Germinal center (tissue), 1 donor: ENCODE measurements around the gene MBD2.
"Not testable (repeated sequence)": the region's sequence is repeated elsewhere in the genome, so short reads cannot be mapped to it uniquely, and the experiment has no call there.

Source experiments
- DNase-seq: peaks from one replicate; pipeline ENCODE4 v3.0.0; 2012; ENCODE audit warnings: mixed read lengths, low spot score

The MBD2 gene, protein sequence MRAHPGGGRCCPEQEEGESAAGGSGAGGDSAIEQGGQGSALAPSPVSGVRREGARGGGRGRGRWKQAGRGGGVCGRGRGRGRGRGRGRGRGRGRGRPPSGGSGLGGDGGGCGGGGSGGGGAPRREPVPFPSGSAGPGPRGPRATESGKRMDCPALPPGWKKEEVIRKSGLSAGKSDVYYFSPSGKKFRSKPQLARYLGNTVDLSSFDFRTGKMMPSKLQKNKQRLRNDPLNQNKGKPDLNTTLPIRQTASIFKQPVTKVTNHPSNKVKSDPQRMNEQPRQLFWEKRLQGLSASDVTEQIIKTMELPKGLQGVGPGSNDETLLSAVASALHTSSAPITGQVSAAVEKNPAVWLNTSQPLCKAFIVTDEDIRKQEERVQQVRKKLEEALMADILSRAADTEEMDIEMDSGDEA

DNA sequence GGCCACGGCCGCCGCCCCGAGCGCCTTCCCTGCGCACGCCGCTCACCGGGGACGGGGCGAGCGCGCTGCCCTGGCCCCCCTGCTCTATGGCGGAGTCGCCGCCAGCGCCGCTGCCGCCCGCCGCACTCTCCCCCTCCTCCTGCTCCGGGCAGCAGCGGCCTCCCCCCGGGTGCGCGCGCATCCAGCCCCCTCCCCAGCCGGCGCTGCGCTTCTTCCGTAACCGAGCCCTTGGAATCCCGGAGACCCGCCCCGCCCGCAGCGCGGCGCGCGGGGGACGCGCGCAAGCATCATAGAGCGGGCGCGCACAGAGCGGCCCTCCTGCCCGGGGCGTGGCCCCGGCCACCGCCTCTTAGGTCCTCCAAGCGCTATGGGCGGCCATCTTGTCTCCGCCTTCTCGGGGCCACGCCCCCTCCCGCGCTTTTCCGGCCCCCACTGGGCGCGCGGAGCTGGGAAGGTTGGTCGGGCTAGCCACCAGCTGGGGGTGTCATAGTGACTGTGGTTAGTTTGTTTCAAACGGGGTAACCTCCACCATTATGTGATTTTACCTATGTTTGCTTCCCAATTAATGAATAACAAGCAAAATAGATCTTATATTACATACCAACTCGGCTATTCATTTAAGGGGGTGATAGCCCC, at the start of gene MBD2:
Gene MBD2, minus strand, starts transcription at position 291 of the 636 bp plus-strand sequence. Its CDS starts 110 bp downstream, at position 181.
- peak; percentile 81 for DNase-seq

DNA sequence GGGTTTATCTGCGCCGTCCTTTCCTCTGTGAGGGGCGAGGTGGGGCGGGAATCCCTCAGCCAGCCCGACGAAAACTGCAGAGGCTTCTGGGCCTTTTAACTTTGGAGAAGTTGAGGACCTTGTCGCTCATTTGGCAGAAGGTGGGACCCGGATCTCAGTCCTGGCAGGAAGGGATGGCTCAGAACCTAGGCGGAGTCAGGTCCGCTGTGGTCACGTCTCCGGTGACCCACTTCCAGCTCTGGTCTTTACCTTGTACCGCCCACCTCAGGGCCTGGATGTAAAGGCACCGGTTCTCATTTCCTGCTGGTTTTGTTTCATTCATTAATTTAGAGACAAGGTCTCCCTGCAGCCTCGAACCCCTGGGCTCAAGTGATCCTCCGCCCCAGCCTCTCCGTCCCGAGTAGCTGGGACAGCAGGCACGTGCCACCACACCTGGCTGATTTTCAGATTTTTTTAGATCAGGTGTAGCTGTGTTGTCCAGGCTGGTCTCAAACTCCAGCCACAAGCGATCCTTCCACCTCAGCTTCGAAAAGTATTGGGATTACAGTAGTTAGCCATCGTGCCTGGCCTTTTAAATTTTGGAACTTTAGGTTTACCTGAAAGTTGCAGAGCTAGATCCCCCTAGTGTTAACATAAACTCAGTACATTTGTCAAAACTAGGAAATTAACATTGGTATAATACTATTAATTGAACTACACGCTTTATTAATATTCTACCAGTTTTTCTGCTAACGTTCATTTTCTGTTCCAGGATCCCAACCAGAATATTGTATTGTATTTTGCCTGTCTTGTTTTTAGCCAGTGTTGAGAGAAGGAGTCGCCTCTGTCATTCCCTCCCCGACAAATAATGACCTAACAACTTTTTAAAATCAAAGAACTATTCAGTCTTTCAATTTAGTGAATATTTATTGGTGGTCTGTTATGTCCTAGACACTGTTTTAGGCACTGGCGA, 45.7 kb upstream of the MBD2 start:
- no peak for DNase-seq

DNA sequence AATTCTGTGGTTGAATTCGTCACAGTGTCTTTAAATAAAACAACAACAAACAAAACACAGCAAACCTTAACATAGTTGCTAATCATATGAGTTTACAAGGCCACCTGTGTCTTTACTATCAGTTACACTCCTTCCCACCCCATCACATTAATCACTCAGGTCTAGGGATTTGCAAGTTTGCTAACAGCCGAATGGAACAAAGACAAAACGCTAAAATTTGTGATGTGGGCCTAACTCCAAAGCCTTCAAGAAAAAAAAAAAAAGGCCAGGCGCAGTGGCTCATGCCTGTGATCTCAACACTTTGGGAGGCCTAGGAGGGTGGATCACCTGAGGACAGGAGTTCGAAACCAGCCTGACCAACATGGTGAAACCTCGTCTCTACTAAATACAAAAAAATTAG, 44.3 kb upstream of the MBD2 start:
- no peak for DNase-seq

DNA sequence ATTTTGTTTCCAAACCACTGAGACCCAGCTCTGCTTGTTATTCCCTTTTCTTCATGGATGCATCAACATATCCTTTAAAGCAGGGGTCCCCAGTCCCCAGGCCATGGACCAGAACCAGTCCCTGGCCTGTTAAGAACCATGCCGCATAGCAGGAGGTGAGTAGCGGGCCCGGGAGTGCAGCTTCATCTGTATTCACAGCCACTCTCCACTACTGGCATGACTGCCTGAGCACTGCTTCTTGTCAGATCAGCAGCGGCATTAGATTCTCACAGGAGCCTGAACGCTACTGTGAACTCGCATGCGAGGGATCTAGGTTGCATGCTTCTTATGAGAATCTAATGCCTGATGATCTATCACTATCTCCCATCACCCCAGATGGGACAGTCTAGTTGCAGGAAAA, 43.2 kb upstream of the MBD2 start:
- no peak for DNase-seq

DNA sequence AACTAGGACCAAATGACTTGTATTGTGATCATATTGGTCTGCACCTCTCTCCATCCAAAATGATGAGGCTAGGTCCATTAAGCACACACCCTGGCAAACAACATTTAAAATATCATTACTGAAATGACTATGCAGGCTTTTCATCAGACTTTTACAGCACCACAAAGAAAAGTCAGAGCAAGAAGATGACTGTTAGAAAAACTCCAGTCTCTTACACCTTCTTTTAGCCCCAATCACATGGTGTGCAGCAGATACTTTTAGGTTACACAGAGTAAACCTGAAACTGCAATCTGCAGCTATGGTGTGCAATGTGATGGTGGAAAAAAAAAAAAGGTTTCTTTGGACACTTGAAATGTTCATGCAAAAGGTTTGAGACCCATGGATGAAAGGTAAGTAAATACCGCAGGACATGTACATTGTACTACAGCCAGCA, 39.5 kb upstream of the MBD2 start:
- no peak for DNase-seq

DNA sequence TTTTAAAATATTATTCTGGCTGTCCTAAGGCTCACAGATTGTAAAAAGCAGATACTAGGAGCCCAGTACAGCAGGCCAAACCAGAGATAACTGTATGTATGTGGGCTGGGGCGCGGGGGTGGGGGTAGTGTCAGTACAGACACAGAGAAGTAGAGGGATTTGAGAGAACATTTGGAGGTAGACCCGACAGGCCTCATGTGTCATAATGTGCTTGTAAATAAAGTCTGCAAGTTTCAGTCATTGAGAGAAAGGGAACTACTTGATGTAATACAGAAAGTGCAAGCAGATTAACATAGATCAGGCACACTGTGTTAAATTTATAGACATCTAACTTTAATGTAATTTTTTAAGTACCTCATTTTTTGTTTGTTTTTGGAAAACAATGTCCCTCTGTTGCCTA, 37.4 kb upstream of the MBD2 start:
- DNase-seq: peak; percentile 55

DNA sequence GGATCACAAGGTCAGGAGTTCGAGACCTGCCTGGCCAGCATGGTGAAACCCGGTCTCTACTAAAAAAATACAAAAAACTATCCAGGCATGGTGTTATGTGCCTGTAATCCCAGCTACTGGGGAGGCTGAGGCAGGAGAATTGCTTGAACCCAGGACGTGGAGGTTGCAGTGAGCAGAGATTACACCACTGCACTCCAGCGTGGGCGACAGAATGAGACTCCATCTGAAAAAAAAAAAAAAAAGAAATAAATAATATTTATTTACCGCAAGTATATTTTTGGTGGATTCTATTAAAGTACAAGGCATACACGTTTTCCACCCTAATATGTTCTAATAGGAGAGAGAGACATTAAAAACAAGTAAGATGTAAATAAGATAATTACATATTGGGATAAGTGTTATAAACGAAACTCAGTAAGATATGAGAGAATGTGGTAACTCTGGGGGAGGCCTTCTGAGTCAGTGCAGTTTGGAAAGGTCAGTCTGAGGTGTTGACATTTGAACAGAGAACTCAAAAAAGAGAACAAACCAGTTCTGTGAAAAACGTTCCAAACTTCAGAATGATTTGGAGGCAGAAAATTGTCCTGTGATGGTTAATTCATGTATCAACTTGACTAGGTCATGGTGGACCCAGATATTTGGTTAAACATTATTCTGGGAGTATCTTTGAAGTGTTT, 36.1 kb upstream of the MBD2 start:
- no peak for DNase-seq

DNA sequence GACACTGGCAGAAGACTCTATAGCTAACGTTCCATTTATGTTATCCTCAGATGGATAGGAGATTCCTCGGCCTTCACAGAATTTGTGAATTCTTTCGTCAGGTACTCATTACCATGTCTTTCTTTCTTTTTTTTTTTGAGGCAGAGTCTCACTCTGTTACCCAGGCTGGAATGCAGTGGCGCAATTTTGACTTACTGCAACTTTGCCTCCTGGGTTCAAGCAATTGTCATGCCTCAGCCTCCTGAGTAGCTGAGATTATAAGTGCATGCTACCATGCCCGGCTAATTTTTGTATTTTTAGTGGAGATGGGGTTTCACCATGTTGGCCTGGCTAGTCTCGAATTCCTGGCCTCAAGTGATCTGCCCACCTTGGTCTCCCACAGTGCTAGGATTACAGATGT, 33.3 kb upstream of the MBD2 start:
- DNase-seq: not testable (repeated sequence)

DNA sequence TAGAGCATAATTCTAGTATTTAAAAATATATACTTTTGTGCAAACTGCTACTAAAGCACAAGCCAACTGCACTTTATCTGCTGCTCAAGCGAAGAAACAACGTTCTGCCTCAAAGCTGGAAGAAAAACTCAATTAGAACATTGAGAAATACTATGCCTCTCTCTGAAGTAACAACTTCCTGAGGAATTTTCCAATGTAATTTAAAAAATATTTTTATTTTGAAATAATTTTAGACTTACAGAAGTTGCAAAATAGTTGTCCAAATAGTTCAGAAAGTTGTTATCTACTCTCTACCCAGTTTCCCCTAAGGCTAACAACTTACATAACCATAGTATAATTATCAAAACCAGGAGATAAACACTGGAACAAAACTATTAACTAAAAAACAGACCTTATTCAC, 32.5 kb upstream of the MBD2 start:
- DNase-seq: no peak

DNA sequence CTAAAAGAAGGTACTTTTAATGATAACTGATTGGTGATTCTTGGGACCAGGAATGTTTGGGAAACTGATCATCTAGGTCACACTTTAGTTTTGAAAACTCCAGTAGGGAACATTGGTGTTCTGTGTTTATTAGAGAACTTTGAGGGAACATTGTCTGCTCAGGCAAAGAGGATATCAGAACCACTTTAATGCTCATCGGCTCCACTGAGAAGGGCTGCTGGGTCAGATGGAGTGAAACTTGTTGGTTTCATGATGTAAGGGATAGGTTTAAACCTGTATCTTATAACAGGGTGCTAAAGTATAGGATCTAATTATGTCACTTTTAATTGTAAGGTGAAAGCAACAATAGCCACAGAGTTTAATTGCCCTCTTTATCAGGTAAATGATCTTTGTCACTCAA, 30.7 kb upstream of the MBD2 start:
- DNase-seq: no peak

DNA sequence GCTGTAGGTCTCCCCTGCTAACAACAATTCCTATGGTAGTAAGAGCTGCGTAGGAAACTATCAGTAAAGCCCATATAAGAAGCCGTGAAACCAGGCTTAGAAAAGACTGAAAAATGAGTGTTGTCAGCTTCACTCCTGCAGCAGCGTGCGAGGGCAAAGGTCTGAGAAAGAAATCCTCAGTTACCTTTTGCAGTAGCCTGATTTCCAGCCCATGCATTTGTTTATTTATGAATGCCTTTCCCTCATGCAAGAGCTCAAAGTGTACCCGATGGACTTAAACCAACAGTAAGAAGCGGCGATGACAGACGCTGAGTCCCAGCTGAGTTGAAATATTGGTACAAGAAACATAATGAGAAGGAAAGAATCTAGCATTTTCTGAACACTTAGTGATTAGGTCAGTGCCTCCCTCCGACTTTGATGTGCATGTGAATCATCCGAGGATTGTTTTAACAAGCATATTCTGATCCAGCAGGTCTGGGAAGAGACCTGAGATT, 29.8 kb upstream of the MBD2 start:
- DNase-seq: no peak

DNA sequence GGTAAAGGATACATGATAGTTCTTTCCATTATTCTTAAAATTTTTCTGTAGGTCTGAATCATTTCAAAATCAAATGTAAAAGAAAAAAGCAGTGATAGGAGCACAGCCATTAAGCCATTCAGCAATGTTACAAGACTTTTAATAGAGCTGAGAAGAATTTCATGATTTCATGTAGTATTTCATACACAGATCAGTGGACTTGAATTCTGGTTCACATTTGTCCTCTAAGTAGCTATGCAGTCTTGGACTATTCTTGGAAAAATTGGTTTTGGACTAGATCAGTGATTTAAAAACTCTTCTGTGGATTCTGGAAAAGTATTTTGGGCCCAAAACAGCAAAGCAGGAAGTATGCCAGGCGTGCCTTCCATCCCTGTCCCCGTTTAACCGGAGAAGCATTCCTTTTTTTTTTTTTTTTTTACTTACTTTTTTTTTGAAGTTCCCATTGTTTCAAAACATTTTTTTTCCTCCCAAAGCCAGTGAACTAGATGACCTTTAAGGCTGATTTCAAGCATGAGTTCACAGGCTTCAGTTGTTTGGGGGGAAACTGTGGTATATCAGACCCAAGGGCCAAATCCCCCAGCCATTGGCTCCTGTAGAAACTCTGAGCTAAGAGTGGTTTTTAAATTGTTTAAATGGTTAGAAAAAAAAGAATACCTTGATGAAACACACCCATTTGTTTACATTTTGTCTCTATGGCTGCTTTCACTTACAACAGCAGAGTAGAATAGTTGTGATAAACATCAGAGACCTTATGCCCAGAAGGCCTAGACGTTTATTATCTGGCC, 27.3 kb upstream of the MBD2 start:
- no peak for DNase-seq

DNA sequence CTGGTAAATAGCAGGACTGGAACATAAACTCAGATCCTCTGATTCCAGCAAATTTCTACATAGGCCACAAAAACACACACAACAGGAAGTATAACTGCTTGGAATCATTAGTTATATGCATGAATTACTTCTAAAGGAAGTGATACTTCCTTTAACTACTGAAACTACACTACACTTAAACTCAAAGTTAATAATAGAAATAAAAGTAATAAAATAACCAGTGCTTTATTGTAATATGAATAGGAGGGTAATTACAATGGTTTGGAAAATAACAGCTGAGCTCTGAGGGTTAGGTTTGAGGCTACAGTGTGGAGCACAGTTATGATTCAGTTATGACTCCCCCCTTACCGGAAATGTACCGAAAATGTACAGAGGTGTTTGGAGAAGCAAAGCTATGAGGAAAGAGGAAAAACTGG, 26.4 kb upstream of the MBD2 start:
- peak; percentile 36 for DNase-seq

DNA sequence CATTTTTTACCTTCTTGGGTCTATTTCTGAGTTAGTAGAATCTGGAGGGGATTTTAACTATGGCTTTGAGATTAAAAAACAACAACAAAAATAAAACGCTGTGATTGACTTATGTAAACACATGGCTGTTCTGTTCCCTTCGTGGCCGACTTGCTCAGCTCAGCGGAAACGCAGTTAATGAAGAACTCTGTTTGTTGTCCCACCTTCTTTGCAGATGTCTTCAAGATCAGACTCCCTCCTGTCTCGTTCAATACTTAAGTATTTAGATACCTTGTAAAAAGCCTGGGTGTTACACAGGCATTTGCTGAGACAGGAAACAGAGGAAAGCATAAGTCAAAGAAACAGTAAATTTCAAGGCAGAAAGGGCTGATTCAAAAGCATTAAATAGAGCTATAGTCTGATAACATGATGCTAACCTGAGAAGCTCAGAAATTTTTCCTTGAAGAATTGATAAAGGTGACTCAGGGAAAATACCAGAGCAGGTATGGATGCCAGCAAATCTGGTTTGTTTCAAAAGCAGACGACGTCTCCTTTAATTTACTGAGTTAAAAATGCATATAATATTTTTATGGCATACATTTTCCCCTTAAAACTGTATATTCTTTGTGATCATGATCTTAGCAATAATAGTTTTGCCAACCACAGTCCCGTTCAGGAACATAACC, 23.2 kb upstream of the MBD2 start:
- DNase-seq: no peak

DNA sequence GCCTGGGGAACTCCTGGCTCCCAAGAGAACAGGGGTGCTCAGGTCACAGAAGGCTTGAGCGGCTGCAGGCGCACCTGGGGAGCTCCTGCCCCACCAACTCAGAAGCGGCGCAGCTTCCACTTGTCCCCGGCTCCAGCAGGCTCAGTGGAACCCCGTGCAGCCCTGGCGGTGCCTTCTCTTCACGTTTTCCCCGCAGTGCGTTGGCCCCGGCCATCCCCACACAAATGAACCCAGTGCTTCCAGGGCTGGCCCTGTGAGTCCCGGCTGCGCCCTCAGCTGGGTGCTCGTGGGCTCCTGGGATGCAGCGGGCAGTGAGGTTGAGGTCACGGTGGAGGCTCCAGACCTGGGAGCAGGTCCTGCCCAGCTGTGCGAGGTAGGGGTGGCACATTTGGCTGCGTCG, 17.9 kb upstream of the MBD2 start:
- DNase-seq: no peak

DNA sequence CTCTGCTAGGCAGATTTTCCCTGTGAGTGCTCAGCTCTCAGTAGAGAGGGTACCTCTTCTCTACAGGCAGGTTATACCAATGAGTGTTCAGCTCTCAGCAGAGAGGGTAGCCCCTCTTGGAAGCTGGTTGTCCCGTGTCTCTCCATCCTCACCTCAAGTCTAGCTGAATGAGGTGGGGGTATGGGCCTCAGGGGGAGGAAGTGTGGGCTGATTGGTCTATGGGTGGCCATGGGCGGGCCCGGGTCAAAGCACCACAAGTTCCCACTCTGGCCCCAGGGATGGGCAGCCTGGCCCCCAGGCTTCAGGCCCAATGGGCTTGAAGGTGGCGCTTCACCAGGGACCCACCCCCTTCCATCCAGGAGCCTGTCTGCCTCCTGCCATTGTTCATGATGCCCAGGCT, 17.0 kb upstream of the MBD2 start:
- no peak for DNase-seq

DNA sequence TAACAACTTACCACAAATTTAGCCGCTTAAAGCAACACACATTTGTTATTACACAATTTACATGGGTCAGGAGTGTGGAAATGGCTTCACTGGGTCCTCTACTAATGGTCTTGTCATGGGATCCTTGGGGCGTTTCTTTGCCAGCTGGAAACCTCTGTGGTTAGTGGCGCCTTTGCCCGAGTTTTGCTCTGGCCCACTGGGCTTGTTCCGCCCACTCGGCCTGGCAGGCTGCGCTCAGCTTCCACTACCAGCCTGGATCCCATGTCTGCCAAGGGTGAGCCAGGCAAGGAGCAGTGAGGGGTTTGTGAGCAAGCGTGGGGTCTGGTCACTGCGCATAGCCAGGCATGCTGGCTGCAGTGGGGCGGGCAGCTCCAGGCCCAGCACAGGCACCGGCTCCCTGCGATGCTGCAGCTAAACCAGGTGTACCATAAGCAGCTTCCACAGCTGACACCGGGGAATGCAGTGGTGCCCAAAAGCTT, 16.2 kb upstream of the MBD2 start:
- no peak for DNase-seq

DNA sequence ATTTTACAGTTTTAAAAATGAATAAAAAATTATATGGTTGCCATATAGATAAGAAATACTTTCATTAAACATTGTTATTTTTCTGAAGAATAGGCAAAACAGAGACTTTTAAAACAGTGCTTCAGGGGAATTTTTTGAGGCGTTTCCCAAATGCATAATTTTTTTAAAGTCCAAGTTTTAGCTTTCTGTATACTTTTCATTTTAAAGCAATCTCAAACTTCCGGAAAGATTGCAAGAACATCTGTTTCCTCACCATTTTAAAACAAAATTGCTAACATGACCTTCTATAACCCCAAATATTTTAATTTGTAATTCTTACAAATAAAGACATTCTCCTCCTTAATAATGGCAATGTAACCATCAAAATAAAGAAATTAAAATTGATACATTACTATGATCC, 15.1 kb upstream of the MBD2 start:
- no peak for DNase-seq

DNA sequence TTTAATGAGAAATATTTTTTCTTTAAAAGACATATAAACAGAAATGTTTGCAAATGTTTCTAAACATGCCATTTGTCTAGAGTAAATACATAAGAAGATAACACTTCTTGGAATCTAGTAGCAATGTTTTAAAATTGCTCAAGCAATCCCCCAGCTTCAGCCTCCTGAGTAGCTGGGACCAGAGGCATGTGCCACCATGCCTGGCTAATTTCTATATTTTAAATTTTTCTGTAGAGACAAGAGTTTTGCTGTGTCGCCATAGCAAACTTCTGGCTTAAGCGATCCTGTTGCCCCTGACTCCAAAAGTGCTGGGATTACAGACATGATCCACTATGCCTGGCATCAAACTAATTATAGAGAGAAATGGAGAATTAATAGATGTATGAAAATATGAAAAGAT, 14.6 kb upstream of the MBD2 start:
- DNase-seq: no peak
